ENCODE data around the gene MAP3K5. TPM values are rescaled to one million over a fixed set of nuclear protein-coding genes. Genes with fewer than 3 reads are reported as not detected.

Gene MAP3K5
- total and polyA plus RNA-seq, 2 of the 8 experiments (the other 6 are each of a cell fraction or from before 2014, with no cell fraction given): 0.63 to 2.6 TPM

DNA sequence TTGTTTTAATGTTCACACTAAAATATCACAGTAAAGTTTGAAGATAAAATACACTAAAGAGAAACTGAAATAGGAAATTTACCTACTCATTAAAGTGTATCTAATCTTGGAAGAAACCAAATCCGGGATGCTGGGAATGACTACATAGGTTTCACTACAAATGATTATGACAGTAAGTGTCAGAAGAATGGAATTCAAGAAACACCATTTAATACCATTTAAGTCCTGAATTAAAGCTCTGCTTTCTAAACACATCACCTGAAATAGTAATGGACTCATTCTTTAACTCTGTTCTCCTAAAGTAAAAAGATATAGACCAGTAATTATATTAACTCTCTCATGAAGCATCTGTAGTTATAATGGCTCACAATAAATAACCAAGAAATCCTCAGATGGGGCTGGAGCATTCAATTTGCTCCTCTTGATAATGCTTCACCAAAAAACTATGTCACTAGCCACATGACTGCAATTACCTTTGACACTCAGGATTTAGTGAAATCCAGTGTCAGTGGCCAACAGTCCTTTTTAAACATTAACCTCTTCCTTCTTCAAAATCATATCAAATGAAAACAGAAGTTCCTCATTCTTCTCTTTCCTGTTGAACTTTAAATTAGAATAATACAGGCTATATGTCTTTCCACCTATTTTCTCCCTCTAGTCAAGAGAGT, 283.4 kb downstream of the MAP3K5 start:
- Histone ChIP-seq H3K4me1 (replicated peaks in 1 of 4; ENCODE audit: control insufficient read depth in 3 of 4, insufficient read depth in 4 of 4, low read length in 3 of 4) (peaks cover 0 to 13% (median 6%) of the 10 kb centered on the region in 4 experiments; a peak in 3 of 7 replicates), H2BK15ac (ENCODE audit: low read length) (no peak overlapping the region), H2BK5ac (ENCODE audit: low read depth, low read length) (no peak overlapping the region), H3K79me2 (ENCODE audit: control insufficient read depth in 1 of 2, insufficient read depth in 2 of 2, low read length in 2 of 2) (peaks cover 0 to 83% of the 10 kb centered on the region in 2 experiments; a peak in 3 of 4 replicates), H3K14ac (ENCODE audit: insufficient read length) (no peak overlapping the region), H2AFZ (ENCODE audit: low read length) (no peak overlapping the region), H3K36me3 (ENCODE audit: control insufficient read depth in 2 of 4, insufficient read depth in 4 of 4, low read length in 3 of 4) (no peaks in the 10 kb centered on the region), H4K91ac (replicated peaks; ENCODE audit: insufficient read length, low read length) (no peak overlapping the region), H3K18ac (ENCODE audit: extremely low read depth, low read length) (no peak overlapping the region), H4K20me1 (replicated peaks in 1 of 2; ENCODE audit: control insufficient read depth in 1 of 2, insufficient read depth in 2 of 2, low read length in 2 of 2) (no peaks in the 10 kb centered on the region), H3K4me2 (ENCODE audit: insufficient read depth in 1 of 2, low read depth in 2 of 2, low read length in 2 of 2) (no peak overlapping the region), H3K23me2 (ENCODE audit: low read depth, low read length) (no peaks in the 10 kb centered on the region), H2BK120ac (replicated peaks; ENCODE audit: low read depth, low read length) (no peak overlapping the region), H3K56ac (replicated peaks; ENCODE audit: insufficient read length, low read depth, low read length) (no peak overlapping the region), H2BK12ac (ENCODE audit: low read depth, low read length) (no peak overlapping the region), H3K4me3 (ENCODE audit: extremely low read depth in 1 of 4, insufficient read depth in 2 of 4, low read depth in 3 of 4, low read length in 4 of 4) (no peak overlapping the region), H2AK5ac (ENCODE audit: low read depth, low read length) (no peak overlapping the region), H3K23ac (ENCODE audit: insufficient read length) (no peak overlapping the region), H4K8ac (ENCODE audit: extremely low read depth, insufficient read depth, low read length) (no peak overlapping the region), H2BK20ac (ENCODE audit: low read length) (no peak overlapping the region), H3K79me1 (ENCODE audit: low read depth, low read length) (no peaks in the 10 kb centered on the region; the same call in 1 of the 2 replicates), H3K27ac (ENCODE audit: low read depth, low read length) (no peak overlapping the region), H4K5ac (ENCODE audit: insufficient read length, low read depth, low read length) (no peak overlapping the region), H3K9ac (replicated peaks in 1 of 4; ENCODE audit: extremely low read depth in 1 of 4, low read depth in 3 of 4, low read length in 3 of 4) (no peak overlapping the region), H3K4ac (replicated peaks; ENCODE audit: insufficient read length, low read depth, low read length) (no peak overlapping the region), H3K27me3 (replicated peaks in 1 of 4; ENCODE audit: control insufficient read depth in 3 of 4, extremely low read depth in 1 of 4, insufficient read depth in 3 of 4, low read length in 3 of 4) (no peaks in the 10 kb centered on the region), H3K9me3 (ENCODE audit: insufficient read depth in 2 of 2, low read depth in 1 of 2, low read length in 1 of 2) (no peaks in the 10 kb centered on the region)
- no peak for DNase-seq (ENCODE audit: low read depth in 1 of 2, low spot score in 2 of 2)
- ChIA-PET CTCF (ENCODE audit: partially characterized antibody) (interaction anchor here (0.6 to 2.1 kb wide), 2 partner anchors 17 to 156 kb away, joined by 4 to 10 read pairs; no protein-coding TSS in a partner anchor), POLR2A (ENCODE audit: partially characterized antibody) (interaction anchor here (1.3 to 2.2 kb wide), 2 partner anchors 23 to 219 kb away, joined by 3 to 4 read pairs; partner anchors contain the start of gene BCLAF1)
- 95% methylated on average over 1 of the region's 1 CpG; no CpG with 5 or more reads in 1 of the 2 experiments for WGBS, 2 experiments (ENCODE audit: extremely low coverage in 1 of 2, insufficient coverage in 1 of 2, insufficient read length in 1 of 2, insufficient replicate concordance in 2 of 2, low coverage in 1 of 2, low lambda C conversion rate in 2 of 2, missing lambda C conversion rate in 1 of 2)
- no peak for FAIRE-seq
- no peak for TF ChIP-seq POLR2A (IDR thresholded peaks at IDR 0.05; ENCODE audit: control extremely low read depth in 1 of 2, low read depth in 2 of 2, low read length in 2 of 2)
- TF ChIP-seq KDM1A (IDR thresholded peaks at IDR 0.05; ENCODE audit: borderline replicate concordance, low read length): no peak
- TF ChIP-seq GABPA (IDR thresholded peaks at IDR 0.05; ENCODE audit: borderline replicate concordance, insufficient read depth, low read length): no peak

Measured in H1 (cell line).